Measurements from ENCODE around the gene ATP5F1E. TPM values are rescaled to one million over a fixed set of nuclear protein-coding genes. Genes with fewer than 3 reads are reported as not detected.

The ATP5F1E gene
- total and polyA plus RNA-seq, 9 of the 15 experiments (the other 6 are each of a cell fraction or from before 2014, with no cell fraction given) = 60.3 to 162 (median 113) TPM

GRCh38 chr20:59042151-59042795 is 10.1 kb upstream of the ATP5F1E start, which contains the start of gene PRELID3B (continued):
- 0 out of 2 replicates have a peak, but pooled peaks have one; percentile 31 for TF ChIP-seq HDAC8 (tag; IDR thresholded peaks at IDR 0.05)
- no peak for TF ChIP-seq CBFB (CRISPR knock-in tag; IDR thresholded peaks at IDR 0.05)
- TF ChIP-seq KDM2B (CRISPR knock-in tag; IDR thresholded peaks at IDR 0.05) = 0 out of 2 replicates have a peak, but pooled peaks have one; percentile 74
- TF ChIP-seq CCAR2 (IDR thresholded peaks at IDR 0.05; ENCODE audit: low read depth, low read length) = no peak
- no peak for TF ChIP-seq PPARD (CRISPR knock-in tag; IDR thresholded peaks at IDR 0.05)
- TF ChIP-seq CAMTA2 (CRISPR knock-in tag; conservative IDR thresholded peaks at IDR 0.05) = 0 out of 2 replicates have a peak, but pooled peaks have one; percentile 31
- TF ChIP-seq TCF3 (CRISPR knock-in tag; IDR thresholded peaks at IDR 0.05) = no peak; the same call in 1 of the 2 replicates
- no peak for TF ChIP-seq KAT2B (IDR thresholded peaks at IDR 0.05; ENCODE audit: low read depth, low read length)
- TF ChIP-seq BRD4 (IDR thresholded peaks at IDR 0.05) = peak; percentile 48; the same call in 1 of the 2 replicates
- no peak for TF ChIP-seq ELK1 (CRISPR knock-in tag; IDR thresholded peaks at IDR 0.05)
- peak; percentile 64; the same call in 1 of the 2 replicates for TF ChIP-seq E2F4 (CRISPR knock-in tag; IDR thresholded peaks at IDR 0.05; ENCODE audit: low read depth)
- TF ChIP-seq KLF16 (IDR thresholded peaks at IDR 0.05) = no peak
- TF ChIP-seq HMGXB4 (CRISPR knock-in tag; IDR thresholded peaks at IDR 0.05) = peak; percentile 51; the same call in 1 of the 2 replicates
- peak; percentile 7 for TF ChIP-seq TBP (optimal IDR thresholded peaks at IDR 0.05; ENCODE audit: low read depth, low read length)
- no peak; the same call in 1 of the 2 replicates for TF ChIP-seq PML (IDR thresholded peaks at IDR 0.05; ENCODE audit: low read length)
- no peak for TF ChIP-seq SRSF9 (IDR thresholded peaks at IDR 0.05; ENCODE audit: borderline replicate concordance, low read depth, low read length)
- no peak for TF ChIP-seq MTA1 (IDR thresholded peaks at IDR 0.05; ENCODE audit: borderline replicate concordance)
- no peak for TF ChIP-seq PREB (CRISPR knock-in tag; IDR thresholded peaks at IDR 0.05)
- no peak for TF ChIP-seq RBM15 (IDR thresholded peaks at IDR 0.05; ENCODE audit: insufficient read depth, low read length)
- TF ChIP-seq RBFOX2 (IDR thresholded peaks at IDR 0.05; ENCODE audit: low read depth, low read length) = peak; percentile 80
- no peak for TF ChIP-seq FOXJ3 (CRISPR knock-in tag; IDR thresholded peaks at IDR 0.05)
- no peak for TF ChIP-seq SIX5 (IDR thresholded peaks at IDR 0.05; ENCODE audit: borderline replicate concordance in 1 of 2, insufficient read depth in 1 of 2, low read depth in 1 of 2, low read length in 2 of 2)
- TF ChIP-seq TRIM24 (IDR thresholded peaks at IDR 0.05) = peak; percentile 72 to 89; a peak in 3 of 4 replicates
- TF ChIP-seq EZH2 (IDR thresholded peaks at IDR 0.05; ENCODE audit: borderline replicate concordance, low read depth, low read length) = no peak
- no peak for TF ChIP-seq ZNF696 (CRISPR knock-in tag; conservative IDR thresholded peaks at IDR 0.05)
- TF ChIP-seq ARID1B (IDR thresholded peaks at IDR 0.05) = no peak
